Measurements from ENCODE around the gene RRAGD. TPM values are rescaled to one million over a fixed set of nuclear protein-coding genes. Genes with fewer than 3 reads are reported as not detected.
A peak's percentile ranks its signal among the peaks of the same experiment; 100 is the strongest.

RRAGD gene
- total RNA-seq, 1 donor from 2014 or later = 8.0 TPM

- DNase-seq (ENCODE audit: low spot score, unreplicated experiment) = no peak
Measured at GRCh38 chr6:89353118-89353556, 58.9 kb downstream of the RRAGD start.

GRCh38 chr6:89352278-89353117 lies 59.6 kb downstream of the RRAGD start, which contains the start of gene UBE2J1:
TSS of gene UBE2J1 (minus strand) at chr6:89352722. CDS start at chr6:89352569, 153 bp downstream.
- peak within 1 kb of the TSS; percentile 89 for H3K4me3 Mint-ChIP-seq (ENCODE audit: low read depth)
- H3K27ac Mint-ChIP-seq = peak within 1 kb of the TSS; percentile 98
- peaks cover 2% of the 10 kb centered on the region for H3K36me3 Mint-ChIP-seq (ENCODE audit: insufficient read depth)
- no peaks in the 10 kb centered on the region for H3K9me3 Mint-ChIP-seq (ENCODE audit: low read depth)
- H3K4me1 Mint-ChIP-seq (ENCODE audit: low read depth) = peaks cover 36% of the 10 kb centered on the region
- TF ChIP-seq CTCF (IDR thresholded peaks at IDR 0.05; ENCODE audit: unreplicated experiment) = no peak
- no peaks in the 10 kb centered on the region for H3K27me3 Mint-ChIP-seq
- DNase-seq (ENCODE audit: low spot score, unreplicated experiment) = peak; percentile 84

More at GRCh38 chr6:89353118-89353556, 58.9 kb downstream of the RRAGD start:
- peaks cover 2% of the 10 kb centered on the region for H3K36me3 Mint-ChIP-seq (ENCODE audit: insufficient read depth)
- H3K4me1 Mint-ChIP-seq (ENCODE audit: low read depth) = peaks cover 32% of the 10 kb centered on the region
- no peak for TF ChIP-seq CTCF (IDR thresholded peaks at IDR 0.05; ENCODE audit: unreplicated experiment)
- H3K27ac Mint-ChIP-seq = peak overlapping the region; percentile 95
- H3K9me3 Mint-ChIP-seq (ENCODE audit: low read depth) = no peaks in the 10 kb centered on the region
- H3K4me3 Mint-ChIP-seq (ENCODE audit: low read depth) = peak overlapping the region; percentile 60
- no peaks in the 10 kb centered on the region for H3K27me3 Mint-ChIP-seq

- Mint-ChIP-seq H3K4me1 (ENCODE audit: low read depth) (peaks cover 38% of the 10 kb centered on the region), H3K27ac (peak overlapping the region; percentile 98), H3K4me3 (ENCODE audit: low read depth) (peak overlapping the region; percentile 89), H3K9me3 (ENCODE audit: low read depth) (no peaks in the 10 kb centered on the region), H3K27me3 (no peaks in the 10 kb centered on the region), H3K36me3 (ENCODE audit: insufficient read depth) (peaks cover 2% of the 10 kb centered on the region)
- no peak for DNase-seq (ENCODE audit: low spot score, unreplicated experiment)
- TF ChIP-seq CTCF (IDR thresholded peaks at IDR 0.05; ENCODE audit: unreplicated experiment) = no peak
Measured at GRCh38 chr6:89351671-89352277, 60.3 kb downstream of the RRAGD start.

- Mint-ChIP-seq H3K36me3 (ENCODE audit: insufficient read depth) (peaks cover 2% of the 10 kb centered on the region), H3K9me3 (ENCODE audit: low read depth) (no peaks in the 10 kb centered on the region), H3K4me1 (ENCODE audit: low read depth) (peaks cover 41% of the 10 kb centered on the region), H3K27ac (peak overlapping the region; percentile 57), H3K4me3 (ENCODE audit: low read depth) (peak overlapping the region; percentile 89), H3K27me3 (no peaks in the 10 kb centered on the region)
- DNase-seq (ENCODE audit: low spot score, unreplicated experiment) = no peak
- no peak for TF ChIP-seq CTCF (IDR thresholded peaks at IDR 0.05; ENCODE audit: unreplicated experiment)
Measured at GRCh38 chr6:89350281-89350966, 61.6 kb downstream of the RRAGD start.

- no peak overlapping the region for H3K4me3 Mint-ChIP-seq (ENCODE audit: low read depth)
- TF ChIP-seq CTCF (IDR thresholded peaks at IDR 0.05; ENCODE audit: unreplicated experiment) = no peak
- H3K36me3 Mint-ChIP-seq (ENCODE audit: insufficient read depth) = peaks cover 2% of the 10 kb centered on the region
- peaks cover 42% of the 10 kb centered on the region for H3K4me1 Mint-ChIP-seq (ENCODE audit: low read depth)
- H3K27me3 Mint-ChIP-seq = no peaks in the 10 kb centered on the region
- no peak for DNase-seq (ENCODE audit: low spot score, unreplicated experiment)
- H3K9me3 Mint-ChIP-seq (ENCODE audit: low read depth) = no peaks in the 10 kb centered on the region
- H3K27ac Mint-ChIP-seq = peak overlapping the region; percentile 17
Measured at GRCh38 chr6:89348372-89348771, 63.7 kb downstream of the RRAGD start.

Measured in progenitor cell of endocrine pancreas (in vitro differentiated cells).